ENCODE data around the gene COL7A1.

The COL7A1 gene

DNA sequence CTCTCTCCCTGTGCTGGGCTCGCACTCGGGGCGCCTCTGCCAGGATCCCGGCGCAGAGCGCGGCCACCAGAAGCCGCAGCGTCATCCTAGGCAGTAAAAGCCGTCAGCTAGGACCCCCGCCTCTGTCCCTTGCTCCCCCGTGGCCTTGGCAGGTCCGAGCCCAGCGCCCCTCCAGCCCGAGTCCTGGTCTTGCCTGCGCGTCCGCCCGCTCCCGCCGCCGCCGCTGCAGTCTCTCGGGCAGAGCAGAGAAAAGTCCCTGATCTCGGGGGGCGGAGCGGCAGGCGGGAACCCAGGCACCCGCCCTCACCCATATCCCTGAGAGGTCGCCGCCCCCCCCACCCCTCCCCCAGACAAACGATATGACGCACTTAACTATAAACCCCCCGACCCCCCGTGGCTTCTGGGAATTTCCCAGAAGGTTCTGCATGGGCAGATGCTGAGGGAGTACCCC is at the start of gene COL7A1:
Gene COL7A1 (minus strand): TSS at position 255 of the 451 bp plus-strand sequence. CDS start 170 bp downstream, at position 85.
- DNase-seq = peak; percentile 14

DNA sequence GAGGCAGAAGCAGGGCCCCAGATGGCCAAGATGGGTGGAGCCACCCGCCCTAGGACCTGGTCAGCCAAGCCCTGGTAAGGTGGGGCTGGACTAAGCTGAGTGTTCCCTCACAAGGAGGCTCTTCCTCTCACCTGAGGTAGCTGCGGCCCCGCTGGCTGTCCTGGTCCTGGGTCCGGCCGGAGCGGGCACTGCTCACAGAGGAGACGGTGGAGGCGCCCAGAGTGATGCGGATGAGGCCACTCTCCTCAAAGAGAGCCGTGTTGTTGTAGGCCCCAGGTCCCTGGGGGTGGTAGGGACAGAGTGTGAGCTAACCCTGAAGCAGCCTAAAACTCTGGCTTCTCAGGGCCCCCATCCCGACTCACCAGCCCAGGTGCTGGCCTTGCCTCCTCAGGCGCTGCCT is 47.5 kb upstream of the COL7A1 start:
- no peak for DNase-seq

DNA sequence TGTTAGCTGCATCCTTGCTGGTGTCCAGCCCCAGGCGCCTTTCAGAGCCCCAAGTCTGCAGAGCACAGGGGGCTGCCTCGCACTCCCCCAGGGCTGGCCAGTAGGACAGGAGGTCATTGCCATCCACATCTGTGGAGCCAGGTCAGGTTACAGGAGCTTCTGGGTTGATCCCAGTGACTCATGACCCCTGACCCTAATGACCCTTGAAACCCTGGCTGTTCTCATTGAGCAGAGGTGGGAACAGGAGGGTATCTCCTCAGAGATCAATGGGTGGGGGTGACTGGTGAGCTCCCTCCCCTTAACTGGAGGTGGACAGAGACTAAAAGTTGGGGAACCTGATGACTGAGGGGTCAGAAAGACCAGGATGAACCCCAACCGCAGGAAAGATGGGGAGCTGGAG is 46.3 kb upstream of the COL7A1 start:
- no peak for DNase-seq

DNA sequence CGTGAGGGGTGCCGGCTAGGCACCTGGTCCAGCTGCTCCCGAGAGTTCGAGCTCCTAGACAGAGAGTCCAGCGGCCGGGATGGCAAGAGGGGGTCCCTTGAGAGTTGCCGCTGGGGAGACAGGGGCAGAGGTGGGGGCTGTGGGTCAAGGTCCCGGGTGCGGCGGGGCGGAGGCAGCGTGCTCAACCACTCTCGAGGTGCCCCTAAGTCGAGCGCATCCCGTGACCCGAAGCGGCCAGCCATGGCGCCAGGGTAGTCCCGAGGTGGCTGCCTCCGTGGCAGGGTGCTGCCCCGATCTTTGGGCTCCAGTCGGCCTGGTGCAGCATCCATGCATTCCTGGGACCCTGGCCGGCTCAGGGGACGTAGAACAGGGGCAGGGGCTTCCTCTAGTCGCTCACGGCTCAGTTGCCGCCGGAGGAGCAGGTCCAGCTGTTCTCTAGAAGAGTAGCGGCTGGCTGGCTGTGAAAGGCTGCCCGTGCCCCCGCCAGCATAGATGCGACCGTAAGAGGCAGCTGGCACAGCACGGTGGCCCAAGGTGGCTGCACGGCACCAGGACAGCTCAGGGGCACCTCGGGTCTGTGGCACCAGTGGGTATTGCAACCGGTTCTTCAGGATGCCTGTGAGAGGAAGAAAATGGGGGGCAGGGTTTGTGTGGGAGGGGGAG is 44.9 kb upstream of the COL7A1 start:
- DNase-seq = no peak

DNA sequence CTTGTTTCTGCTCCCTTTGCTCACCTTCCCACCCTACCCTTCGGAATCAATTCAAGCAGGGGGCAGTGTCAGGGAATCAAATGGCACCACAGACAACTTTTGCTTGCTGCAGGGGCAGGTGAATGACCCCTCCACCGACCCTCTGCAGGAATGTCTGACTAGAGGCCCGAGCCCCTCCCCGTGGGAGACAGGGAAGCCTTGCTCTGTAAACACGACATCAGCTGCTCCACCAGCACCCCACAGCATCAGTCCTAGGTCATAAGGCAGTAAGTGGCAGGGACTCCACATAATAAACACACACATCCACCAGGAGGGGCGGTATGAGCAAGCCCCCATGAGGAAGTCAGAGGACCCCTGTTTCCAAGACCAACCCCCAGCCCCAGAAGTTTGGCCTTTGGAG is 42.2 kb upstream of the COL7A1 start:
- no peak for DNase-seq

DNA sequence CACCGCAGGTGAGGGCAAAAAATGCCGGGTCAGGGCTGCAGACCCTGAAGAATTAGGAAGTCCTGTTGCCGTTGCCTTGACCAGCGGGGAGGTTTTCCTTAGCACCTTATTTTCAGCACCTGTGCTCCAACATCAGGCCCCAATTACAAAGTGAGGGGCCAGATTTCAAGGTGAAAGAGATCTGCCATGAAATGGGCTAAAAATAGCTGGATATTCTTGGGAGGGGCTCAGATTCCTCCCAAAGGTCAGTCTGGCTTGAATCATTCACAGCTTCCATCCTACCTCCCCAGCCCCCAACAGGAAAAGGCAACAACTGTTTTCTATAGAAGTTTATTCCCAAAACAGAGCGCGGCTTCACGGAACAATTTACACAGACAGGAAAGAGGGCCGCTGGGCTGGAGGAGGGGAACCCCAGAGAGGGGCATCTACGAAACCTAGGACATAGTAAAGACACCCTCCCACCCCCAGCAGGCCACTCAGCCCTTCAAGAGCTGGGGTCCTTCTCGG is 41.1 kb upstream of the COL7A1 start:
- no peak for DNase-seq

DNA sequence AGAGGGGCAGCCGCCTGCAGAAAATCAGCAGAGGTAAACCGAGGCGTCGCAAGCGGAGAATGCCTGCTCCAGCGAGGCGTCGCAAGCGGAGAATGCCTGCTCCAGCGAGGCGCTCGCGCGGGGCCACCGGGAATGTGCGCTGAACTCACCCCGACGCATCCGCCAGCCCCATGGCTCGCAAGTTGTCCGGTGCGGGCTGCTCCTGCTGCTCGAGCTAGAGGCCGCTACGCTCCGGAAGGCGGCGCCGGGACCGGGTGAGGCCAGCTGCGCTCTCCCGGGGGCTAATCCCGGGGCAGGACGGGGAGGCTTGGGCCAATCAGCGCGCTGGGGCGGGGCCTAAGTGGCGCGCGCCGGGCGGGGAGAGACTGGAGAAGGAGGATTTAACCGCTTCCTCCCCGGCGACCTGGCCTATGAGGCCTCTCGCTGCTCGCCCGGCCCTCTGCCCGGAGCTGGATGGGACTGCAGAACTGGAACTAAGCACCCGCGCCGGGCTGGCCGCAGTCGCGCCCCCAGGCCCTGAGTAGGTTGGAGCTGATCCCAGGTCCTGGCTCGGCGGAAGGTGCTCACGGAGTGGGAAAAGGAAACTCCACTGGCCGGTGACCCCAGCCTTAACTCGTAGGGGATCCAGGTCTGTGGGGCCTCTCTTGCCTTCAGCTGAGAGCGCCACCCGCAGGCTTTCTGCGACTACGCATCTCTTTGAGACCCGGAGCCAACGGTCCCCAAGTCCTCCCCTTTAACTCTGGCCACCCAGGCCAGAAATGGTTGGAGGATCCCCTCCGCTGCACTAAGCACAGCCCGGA is 40.3 kb upstream of the COL7A1 start, which contains the start of gene SLC26A6:
Gene SLC26A6 (minus strand): TSS at position 240 of the 800 bp plus-strand sequence. CDS start 68 bp downstream, at position 172.
- DNase-seq = peak; percentile 95

DNA sequence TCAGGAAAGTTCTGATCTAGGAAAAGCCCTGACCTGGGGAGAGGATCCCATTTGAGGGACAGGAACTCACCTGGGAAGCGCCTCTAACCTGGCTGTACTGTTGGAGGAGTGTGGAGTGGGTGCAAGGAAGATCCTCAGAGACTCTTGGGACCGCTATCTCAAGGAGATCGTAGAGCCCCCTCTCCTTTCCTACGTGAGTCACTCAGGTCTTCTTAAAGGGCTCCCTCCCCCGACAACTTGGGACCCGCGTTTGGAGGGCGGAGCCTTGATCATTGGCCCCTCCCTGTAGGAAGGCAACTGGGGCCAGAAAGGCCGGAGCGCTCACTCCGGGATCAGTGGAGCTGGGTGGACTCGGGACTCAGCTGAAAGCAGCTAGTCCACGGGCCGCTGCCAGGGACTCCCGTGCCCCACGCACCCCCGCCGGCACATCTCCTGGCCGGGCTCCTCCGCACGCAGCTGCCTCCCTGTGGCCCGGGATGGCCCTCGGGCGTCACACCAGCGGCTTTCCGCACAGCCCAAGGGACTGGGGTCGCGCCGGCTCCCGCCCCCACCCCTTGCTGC is 39.6 kb upstream of the COL7A1 start:
- peak; percentile 62 for DNase-seq

DNA sequence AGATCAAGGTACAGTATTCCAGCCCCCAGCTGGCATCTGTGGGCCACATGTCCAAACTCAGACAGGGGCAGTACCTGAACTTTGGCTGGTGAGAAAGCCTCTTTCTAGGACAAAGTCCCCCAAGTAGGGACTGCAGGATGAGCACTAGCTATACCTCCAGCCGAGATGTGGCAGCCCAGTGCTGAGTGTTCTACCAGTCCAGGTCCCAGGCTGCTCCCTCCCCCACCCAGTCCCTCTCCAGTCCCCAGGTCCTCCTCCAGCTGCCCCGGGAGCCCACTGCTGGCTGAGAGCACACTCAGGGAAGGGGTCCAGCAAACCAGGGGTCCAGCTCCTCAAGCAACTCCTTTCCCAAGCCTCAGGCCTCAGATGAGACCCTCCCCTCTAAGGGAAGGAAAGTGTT is 38.6 kb upstream of the COL7A1 start:
- no peak for DNase-seq

DNA sequence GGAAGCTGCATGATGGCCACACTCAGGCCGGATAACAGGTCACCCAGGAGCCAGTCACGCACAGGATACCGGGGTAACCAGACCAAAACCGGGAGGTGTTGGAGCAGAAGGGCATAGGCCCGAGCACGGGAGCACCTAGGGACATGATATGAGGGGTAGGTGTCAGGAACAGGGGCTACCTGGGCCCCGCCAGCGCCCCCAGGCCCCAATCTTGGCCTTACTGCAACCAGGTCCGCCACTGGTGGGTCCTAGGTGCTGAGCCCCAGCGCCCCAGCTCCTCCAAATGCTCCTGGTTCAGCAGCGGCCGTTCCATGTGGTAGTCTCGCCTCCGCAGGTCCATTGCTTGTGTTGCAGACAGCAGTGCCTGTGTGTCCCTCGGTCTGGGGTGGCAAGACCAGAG is 38.1 kb upstream of the COL7A1 start:
- DNase-seq = no peak

DNA sequence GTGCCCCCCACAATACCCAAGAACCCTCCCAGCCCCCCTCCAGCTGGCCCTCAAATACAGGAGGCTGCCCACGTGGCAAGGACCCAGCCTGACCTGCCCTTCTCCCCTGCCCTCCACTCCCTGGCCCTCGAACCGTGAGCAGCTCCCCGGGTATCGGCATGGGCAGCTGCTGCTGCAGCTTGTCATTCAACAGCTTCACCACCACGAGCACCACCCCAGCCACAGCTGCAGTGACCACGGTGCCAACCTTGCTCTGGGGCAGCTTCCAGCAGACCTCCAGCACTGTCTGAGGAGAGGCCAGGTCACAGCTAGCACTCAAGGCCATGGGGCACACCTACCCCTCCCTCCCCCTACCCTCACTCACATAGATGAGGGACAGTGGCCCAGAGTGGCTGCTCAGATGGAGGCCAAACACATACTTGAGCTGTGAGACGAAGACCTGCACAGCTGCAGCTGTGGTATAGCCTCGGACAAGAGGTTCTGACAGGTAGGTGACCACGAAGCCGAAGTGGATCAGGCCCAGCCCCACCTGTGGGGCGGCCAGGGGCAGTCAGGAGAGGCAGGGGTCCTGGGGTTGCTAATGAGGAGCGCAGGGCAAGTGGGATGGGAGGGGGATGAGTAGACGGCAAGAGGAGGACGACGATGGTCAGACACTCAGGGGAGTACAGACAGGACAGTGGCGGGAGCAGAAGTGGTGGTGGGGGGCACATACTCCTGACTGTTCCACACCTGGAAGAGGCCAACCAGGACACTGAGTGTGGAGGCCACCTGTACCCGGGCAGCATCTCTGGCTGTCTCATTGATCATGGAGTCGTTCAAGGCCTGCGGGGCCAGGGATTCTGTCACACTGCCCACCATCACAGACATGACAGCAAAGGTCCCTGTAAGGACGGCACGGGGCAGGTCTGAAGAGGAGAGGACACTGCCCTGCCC is 36.7 kb upstream of the COL7A1 start:
- no peak for DNase-seq

DNA sequence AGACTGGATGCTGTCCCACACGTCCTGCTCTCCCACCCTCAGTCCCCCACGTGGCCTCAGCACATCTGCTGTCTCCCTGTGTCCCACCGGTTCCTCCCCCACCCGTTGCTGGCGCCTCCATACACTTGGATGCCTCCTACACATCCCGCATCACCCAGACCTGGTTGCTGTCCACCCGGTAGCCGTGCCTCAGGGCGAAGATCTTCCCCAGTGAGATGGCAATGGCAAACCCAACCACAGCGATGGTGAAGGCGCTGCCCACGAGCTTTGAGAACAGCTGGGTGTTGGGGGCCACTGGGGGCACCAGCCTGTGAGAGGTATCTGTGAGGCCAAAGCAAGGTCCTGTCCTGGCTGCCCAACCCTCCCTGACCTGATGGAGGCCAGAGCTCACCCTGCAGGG is 35.7 kb upstream of the COL7A1 start:
- no peak for DNase-seq

DNA sequence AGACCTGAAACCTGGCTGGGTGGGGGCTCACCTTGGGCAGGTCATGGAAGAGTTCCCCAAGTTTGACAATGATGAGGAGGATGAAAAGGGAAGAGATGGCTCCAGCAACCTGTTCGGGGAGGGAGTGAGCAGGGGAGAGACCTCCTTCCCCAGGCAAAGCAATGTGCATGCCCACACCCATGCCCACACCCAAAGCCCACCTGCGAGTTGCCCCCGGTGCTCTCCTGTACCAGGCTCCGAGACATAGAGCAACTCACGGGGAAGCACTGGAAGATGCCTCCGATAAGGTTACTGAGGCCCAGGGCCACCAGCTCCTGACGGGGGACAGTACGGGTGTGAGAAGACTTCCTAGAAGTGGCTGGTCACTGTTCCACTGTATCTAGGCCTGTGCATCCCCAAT is 35.3 kb upstream of the COL7A1 start:
- no peak for DNase-seq

DNA sequence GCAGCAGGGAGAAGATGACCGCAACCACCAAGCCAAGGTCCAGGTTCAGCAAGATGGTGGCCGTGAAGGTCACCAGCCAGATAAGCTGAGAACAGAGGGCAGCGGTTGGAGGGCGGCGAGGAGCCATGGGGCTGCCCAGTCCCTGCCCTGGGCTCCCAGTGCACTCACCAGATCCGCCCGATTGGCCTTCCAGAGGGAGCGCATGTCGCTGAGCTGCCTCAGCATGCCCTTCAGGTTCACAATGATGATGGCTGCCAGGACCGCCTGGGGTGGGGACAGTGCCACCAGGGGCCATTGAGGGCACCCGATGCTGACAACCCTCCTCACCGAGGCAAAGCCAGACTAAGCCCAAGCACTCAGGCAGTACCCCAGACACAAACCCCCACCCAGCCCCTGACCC is 34.8 kb upstream of the COL7A1 start:
- DNase-seq = no peak

DNA sequence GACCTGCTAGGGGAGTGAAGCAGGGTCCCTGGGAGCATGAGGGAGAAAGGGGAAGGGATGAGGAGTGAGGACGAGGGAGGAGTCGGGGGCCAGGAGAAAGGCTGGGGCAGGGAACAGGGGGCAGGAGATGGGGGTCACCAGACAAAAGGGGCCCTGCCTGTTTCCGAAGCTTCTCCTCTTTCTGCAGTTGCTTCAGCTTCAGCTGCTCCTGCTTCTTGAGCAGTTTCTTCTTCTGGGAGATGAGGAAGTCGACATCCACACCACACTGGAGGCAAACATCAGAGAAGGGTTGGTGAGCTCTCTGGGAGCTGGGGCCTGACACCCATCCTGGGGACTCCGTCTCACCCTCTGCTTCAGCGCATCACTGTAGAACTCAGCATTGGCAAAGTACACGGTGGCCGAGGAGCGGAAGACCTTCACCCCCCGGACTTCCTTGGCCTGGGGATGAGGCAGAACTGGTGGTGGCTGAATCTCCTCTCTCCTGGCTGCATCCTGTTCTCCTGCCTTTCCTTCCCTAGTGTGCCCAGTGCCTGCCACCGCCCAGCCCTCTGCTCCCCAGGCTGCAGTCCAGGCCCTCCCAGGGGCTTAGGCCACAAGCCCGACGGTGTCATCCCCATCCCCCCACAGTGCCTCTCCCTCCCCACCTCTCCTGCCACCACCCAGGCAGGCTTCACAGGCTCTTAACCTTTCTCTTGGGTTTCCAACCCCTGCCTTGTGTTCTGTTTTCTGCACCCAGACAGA is 33.3 kb upstream of the COL7A1 start:
- DNase-seq = no peak

DNA sequence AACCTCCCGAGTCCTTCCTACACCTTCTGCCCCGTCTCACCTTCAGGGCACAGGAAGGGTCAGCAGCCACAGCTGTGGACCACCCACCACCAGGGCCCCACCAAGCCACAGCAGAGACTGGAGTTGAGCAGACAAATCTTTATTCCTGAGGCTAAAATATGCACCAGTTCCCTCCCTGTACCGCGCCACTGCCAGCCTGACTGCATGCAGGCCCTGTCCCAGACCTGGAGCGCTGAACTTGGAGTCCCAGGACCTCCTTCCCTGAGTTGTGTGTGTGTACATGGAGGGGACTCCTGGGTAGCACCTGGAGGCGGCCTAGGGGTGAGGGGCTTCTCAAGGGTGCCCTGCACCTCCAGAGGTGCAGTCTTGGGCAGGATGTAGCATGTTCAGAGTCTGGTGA is 30.5 kb upstream of the COL7A1 start:
- no peak for DNase-seq

DNA sequence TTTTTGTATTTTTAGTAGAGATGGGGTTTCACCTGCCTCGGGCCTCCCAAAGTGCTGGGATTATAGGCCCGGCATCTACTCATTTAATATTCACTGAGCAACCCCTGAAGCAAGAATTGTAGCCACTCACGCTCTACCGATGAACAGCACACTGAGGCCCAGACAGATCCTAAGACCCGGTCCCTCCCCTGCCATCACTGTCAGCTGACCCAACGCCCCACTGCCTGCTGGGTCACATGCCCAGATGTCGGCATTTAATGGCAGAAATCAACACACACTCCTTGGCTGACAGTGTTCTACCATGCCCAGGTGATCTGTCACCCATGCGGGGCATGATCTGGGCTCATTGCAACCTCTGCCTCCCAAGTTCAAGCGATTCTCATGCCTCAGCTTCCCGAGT is 29.6 kb upstream of the COL7A1 start:
- no peak for DNase-seq

DNA sequence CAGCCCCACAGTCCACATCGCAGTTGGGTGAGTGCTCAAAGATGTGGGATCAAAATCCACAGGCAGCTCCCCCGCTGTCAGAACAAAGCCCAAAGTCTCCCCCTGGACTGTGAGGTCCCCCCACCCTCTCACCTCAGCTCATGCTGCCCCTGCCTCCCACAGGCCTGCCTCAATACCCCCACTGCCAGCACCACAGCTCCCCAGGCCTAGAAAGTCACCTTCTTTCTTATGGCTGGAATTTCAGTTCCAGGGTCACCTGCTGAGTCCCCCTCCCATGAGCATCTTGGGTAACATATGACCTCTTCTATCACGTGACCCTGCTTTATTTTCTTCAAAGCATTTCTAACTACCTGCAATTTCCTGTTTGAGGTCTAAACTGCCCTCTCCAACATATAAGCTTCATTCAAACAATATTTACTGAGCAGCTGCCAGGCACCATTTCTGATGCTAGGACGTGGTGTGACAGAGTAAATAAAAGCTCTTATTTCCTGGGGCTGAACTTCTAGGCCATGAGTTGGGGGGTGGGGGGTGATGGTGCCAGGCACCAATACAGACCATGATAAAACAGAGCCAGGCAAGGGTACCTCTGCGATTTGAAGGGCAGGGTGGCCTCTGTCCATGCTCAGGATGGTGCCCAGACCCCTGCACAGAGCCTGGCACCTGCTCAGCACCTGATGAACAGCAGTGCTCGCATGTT is 28.9 kb upstream of the COL7A1 start:
- DNase-seq = no peak

DNA sequence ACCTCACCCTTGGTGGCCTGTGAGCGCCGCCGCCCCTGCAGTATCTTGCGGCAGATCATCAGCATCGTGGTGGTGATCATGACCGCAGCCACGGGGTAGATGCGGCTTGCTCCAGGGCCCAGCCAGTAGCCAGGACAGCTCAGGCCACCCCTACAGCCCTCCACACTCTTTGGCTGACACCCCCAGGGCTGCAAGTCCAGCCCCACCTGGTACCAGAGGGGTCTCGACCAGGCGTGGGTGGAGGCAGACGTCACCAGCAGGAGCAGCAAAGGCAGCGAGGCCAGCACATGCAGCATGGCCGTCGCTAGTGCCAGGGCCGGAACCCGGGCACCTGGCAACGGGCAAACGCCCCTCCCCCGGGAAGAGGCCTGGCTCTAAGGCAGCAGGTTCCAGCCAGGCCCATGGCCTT is 26.3 kb upstream of the COL7A1 start, which contains the start of gene TMEM89:
Gene TMEM89 (minus strand): TSS at position 309 of the 409 bp plus-strand sequence. CDS start 13 bp downstream, at position 296.
- DNase-seq = no peak

DNA sequence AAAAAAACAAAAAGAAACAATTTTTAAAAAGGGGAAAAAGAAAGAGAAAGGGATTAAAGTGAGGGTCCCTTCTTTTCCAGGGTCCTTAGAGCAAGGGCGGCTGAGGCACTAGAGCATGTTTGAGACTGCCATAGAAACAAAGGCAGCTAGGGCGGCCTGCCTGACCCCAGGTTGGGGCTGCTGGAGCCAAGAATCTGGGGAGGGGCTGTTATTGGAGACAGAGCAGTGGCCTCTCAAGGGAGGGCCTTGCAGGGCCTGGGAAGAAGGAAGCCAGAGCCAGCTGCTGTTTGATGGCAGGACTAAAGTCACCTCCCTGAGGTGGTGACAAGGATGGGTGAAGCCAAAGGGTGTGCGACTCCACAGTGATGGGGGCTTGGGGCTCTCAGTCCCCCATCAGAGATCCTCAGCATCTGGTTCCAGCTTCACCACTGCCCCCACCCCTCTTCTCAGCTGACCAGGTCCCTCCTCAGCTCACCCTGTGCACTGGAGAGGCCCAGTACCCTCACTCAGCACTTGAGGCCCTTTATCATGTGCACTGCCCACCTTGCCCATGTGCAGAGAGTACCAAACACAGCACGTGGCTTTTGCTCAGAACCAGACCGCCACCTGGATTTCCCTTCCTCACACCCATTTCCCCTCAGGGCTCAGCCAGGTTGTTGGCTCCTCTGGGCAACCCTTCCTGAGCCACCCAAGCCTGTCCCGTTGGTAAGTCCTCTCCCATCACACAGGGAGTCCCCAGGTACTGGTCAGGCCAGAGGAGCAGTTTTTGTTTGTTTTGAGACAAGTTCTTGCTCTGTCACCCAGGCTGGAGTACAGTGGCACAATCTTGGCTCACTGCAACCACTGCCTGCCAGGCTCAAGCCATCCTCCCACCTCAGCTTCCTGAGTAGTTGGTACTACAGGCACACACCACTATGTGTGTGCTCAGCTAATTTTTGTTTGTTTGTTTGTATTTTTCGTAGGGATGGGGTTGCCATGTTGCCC is 24.7 kb upstream of the COL7A1 start:
- DNase-seq = no peak
